Sigmoid colon (tissue), 7 donors: ENCODE measurements around the gene EXTL1. TPM values are rescaled to one million over a fixed set of nuclear protein-coding genes. Genes with fewer than 3 reads are reported as not detected.

Experiments used
- DNase-seq: peaks from one replicate; pipeline ENCODE4 v3.0.0-alpha.2; 2019
- H3K27ac ChIP-seq, 4 donors: fragments of 200-600 bp; sonication (generic); one replicate each; pipeline ENCODE4 v1.5.1; 2016 to 2019; ENCODE audit warnings: mild to moderate bottlenecking in 1 of 4
- H3K27me3 ChIP-seq, 3 donors: fragments of 200-600 bp; sonication (generic); one replicate each; pipeline ENCODE4 v1.5.1; 2019; ENCODE audit warnings: mild to moderate bottlenecking in 1 of 3
- H3K36me3 ChIP-seq, 4 donors: fragments of 200-600 bp; sonication (generic); one replicate each; pipeline ENCODE4 v1.5.1; 2016 to 2019
- H3K4me1 ChIP-seq, 4 donors: fragments of 200-600 bp; sonication (generic); one replicate each; pipeline ENCODE4 v1.5.1; 2017 to 2019
- H3K4me3 ChIP-seq, 4 donors: fragments of 200-600 bp; sonication (generic); one replicate each; pipeline ENCODE4 v1.5.1; 2017 to 2019; ENCODE audit warnings: mild to moderate bottlenecking in 2 of 4, moderate library complexity in 1 of 4
- H3K9me3 ChIP-seq, 4 donors: fragments of 200-600 bp in 3 of 4; sonication (generic) in 3 of 4; one replicate each; pipeline versions ENCODE4 v1.5.1 to v1.6.1; 2013 to 2019
- CTCF ChIP-seq, 4 experiments: fragments of 450-650 bp in 3 of 4; fragments of 200-600 bp in 1 of 4; IDR thresholded peaks; one replicate each; pipeline ENCODE4 v1.5.1; 2016 to 2019; ENCODE audit warnings: antibody characterized with exemption in 4 of 4, mild to moderate bottlenecking in 3 of 4, moderate library complexity in 2 of 4
- EP300 ChIP-seq, 4 donors: sonication (generic); formaldehyde crosslinking; IDR thresholded peaks; one replicate each; pipeline ENCODE4 v1.6.1; 2017; ENCODE audit warnings: antibody characterized with exemption in 4 of 4
- POLR2A ChIP-seq, 2 donors: fragments of 450-650 bp; IDR thresholded peaks; one replicate each; pipeline ENCODE4 v1.6.1; 2016; ENCODE audit warnings: antibody characterized with exemption in 2 of 2, mild to moderate bottlenecking in 2 of 2, moderate library complexity in 2 of 2
- POLR2AphosphoS5 ChIP-seq, 4 donors: sonication (generic); formaldehyde crosslinking; IDR thresholded peaks; one replicate each; pipeline ENCODE4 v1.6.1; 2017; ENCODE audit warnings: antibody characterized with exemption in 4 of 4
- WGBS, 2 donors: extraction: QIAGEN DNeasy Blood & Tissue Kit; methylation state at CpG; one replicate each; pipeline ENCODE4 v1.1.7; 2013; 5-methylcytosine and 5-hydroxymethylcytosine counted together
- intact Hi-C: fragments of 100-400 bp; cut with DNase I; formaldehyde crosslinking; loops from one replicate; pipeline ENCODE4 v1.15.1; 2023
- polyA plus RNA-seq, 3 donors: library from polyadenylated mRNA; stranded (reverse); fragments of 200-250 nt; gene quantifications; one replicate each; pipeline ENCODE4 v1.2.3, GENCODE V29; 2013
- total RNA-seq, 4 donors: library from RNA; depleted of rRNA; stranded (reverse); fragments of >200 nt; gene quantifications; one replicate each; pipeline ENCODE4 v1.1.0, GENCODE V29; 2016
- donor health status: healthy with polysubstance abuse.
- donor health status: Bipolar disorder and iron deficiency.
- donor health status: healthy.

Gene EXTL1
- total and polyA plus RNA-seq, 7 donors, result under 0.01 to 1.5 (median 1.0) TPM; not detected in 1

DNA sequence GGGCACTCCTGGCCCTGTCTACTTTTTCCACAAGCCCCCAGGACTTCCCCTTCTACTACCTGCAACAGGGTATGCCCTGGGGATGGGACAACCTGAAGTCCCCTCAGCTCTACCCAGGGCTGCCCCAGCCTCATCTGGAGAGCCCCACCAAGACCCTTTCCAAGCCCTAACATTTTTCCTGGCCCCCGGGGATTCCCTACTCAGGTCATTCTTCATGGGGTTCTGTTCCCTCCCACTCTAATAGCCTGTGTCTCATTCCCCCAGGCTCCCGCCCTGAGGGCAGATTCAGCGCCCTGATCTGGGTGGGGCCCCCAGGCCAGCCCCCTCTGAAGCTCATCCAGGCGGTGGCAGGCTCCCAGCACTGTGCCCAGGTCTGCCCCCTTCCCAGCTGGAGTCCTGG lies 9.6 kb downstream of the EXTL1 start:
- Histone ChIP-seq H3K9me3 (no peaks in the 10 kb centered on the region), H3K4me3 (no peak overlapping the region), H3K4me1 (peaks cover 0 to 10% (median 9%) of the 10 kb centered on the region in 4 donors), H3K36me3 (no peaks in the 10 kb centered on the region), H3K27me3 (peaks cover 0 to 7% (median 0%) of the 10 kb centered on the region in 3 donors), H3K27ac (no peak overlapping the region)
- TF ChIP-seq EP300 (IDR thresholded peaks at IDR 0.05) (no peak), POLR2AphosphoS5 (IDR thresholded peaks at IDR 0.05) (no peak), CTCF (IDR thresholded peaks at IDR 0.05) (no peak), POLR2A (IDR thresholded peaks at IDR 0.05) (no peak)
- DNase-seq, result no peak
- 66 to 85% methylated on average over 4 of the region's 4 CpGs for WGBS, 2 donors
- intact Hi-C loops, result no loop called here

DNA sequence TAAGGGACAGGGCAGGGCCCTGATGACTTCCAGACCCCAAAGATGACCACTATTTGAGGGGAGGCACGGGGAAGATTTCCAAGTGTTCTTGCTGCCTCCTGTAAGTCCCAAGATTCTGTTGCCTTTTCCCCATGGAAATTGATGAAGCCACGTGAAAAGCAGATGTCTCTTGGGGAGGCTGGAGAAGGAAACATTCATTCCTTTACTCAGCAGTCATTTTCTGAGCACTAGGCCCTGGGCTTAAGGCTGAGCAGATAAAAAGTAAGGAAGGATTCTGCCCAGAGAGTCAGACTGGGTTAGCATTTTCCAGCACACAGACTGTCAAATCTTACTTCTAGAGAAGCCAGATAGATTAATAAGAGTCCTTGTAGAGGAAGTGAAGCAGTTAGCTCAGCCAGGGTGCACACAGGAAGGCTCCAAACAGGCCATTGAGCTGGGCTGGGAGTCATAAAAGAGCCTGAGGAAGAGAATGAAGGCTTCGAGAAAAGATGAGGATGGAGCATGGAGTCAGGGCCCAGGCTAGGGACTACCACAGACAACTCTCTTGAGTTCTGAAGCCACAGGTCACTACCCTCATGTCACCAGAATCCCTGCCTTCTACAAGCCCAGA lies 10.1 kb downstream of the EXTL1 start:
- WGBS, 2 donors, result 70 to 79% methylated on average over 3 of the region's 3 CpGs
- peaks cover 0 to 7% (median 0%) of the 10 kb centered on the region in 3 donors for H3K27me3 ChIP-seq
- TF ChIP-seq CTCF (IDR thresholded peaks at IDR 0.05) (no peak), POLR2A (IDR thresholded peaks at IDR 0.05) (no peak), EP300 (IDR thresholded peaks at IDR 0.05) (no peak), POLR2AphosphoS5 (IDR thresholded peaks at IDR 0.05) (no peak)
- no peaks in the 10 kb centered on the region for H3K9me3 ChIP-seq
- no peak overlapping the region for H3K27ac ChIP-seq
- H3K4me1 ChIP-seq, result peaks cover 0 to 15% (median 11%) of the 10 kb centered on the region in 4 donors
- no peak overlapping the region for H3K4me3 ChIP-seq
- intact Hi-C loops, result no loop called here
- no peak for DNase-seq
- H3K36me3 ChIP-seq, result no peaks in the 10 kb centered on the region

DNA sequence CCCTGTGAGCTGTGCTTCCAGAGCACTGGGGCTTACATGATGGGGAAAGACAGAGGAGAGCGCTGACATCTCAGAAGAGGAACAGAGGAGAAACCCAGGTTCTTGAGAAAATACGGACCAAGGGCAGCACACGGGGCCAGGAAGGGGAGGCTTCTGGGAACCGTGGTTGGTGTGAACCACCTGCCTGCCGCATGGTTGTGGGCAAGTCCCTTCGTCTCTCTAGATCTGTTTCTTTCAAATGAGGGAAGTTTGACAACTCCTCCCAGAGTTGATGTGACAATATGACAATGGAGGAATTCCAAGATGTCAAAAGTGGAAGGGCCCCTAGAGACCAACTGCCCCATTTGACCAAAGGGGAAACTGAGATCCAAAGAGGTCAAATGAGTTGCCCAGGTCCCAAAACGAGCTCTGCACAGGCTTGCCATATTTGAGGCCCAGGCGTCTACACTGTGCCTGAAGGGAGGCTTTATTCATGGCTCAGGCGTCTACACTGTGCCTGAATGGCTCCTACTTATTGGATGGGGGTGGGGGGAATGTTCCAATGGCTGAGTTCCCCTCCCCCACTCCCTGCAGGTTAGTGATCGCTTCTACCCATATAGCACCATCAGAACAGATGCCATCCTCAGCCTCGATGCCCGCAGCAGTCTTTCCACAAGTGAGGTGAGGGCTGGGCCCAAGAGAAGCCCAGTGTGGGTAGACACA lies 11.2 kb downstream of the EXTL1 start:
- Histone ChIP-seq H3K4me1 (peaks cover 0 to 15% (median 11%) of the 10 kb centered on the region in 4 donors), H3K36me3 (no peaks in the 10 kb centered on the region), H3K27me3 (peaks cover 0 to 7% (median 0%) of the 10 kb centered on the region in 3 donors), H3K4me3 (no peak overlapping the region), H3K27ac (no peak overlapping the region), H3K9me3 (no peaks in the 10 kb centered on the region)
- TF ChIP-seq EP300 (IDR thresholded peaks at IDR 0.05), result no peak
- no peak for TF ChIP-seq POLR2AphosphoS5 (IDR thresholded peaks at IDR 0.05)
- TF ChIP-seq POLR2A (IDR thresholded peaks at IDR 0.05), result no peak
- no peak for TF ChIP-seq CTCF (IDR thresholded peaks at IDR 0.05)
- 81 to 82% methylated on average over 12 of the region's 12 CpGs for WGBS, 2 donors
- intact Hi-C loops, result no loop called here
- DNase-seq, result no peak

GRCh38 chr1:26034504-26035202 lies 13.1 kb downstream of the EXTL1 start:
- Histone ChIP-seq H3K27me3 (peaks cover 0 to 7% (median 0%) of the 10 kb centered on the region in 3 donors), H3K36me3 (no peaks in the 10 kb centered on the region), H3K27ac (peak overlapping the region; percentile 84 to 91 (median 88)), H3K4me1 (peaks cover 0 to 15% (median 11%) of the 10 kb centered on the region in 4 donors), H3K9me3 (no peaks in the 10 kb centered on the region), H3K4me3 (peak overlapping the region; percentile 58 to 80 (median 75))
- DNase-seq, result no peak
- no peak for TF ChIP-seq POLR2A (IDR thresholded peaks at IDR 0.05)
- no peak for TF ChIP-seq CTCF (IDR thresholded peaks at IDR 0.05)
- no peak for TF ChIP-seq POLR2AphosphoS5 (IDR thresholded peaks at IDR 0.05)
- TF ChIP-seq EP300 (IDR thresholded peaks at IDR 0.05), result no peak
- WGBS, 2 donors, result 11 to 20% methylated on average over 15 of the region's 15 CpGs
- intact Hi-C loops, result loop anchor here (5.0 kb wide), 1 partner anchor 128 kb away; no protein-coding TSS in a partner anchor
